ENCODE data around the gene RAD51B.

DNA sequence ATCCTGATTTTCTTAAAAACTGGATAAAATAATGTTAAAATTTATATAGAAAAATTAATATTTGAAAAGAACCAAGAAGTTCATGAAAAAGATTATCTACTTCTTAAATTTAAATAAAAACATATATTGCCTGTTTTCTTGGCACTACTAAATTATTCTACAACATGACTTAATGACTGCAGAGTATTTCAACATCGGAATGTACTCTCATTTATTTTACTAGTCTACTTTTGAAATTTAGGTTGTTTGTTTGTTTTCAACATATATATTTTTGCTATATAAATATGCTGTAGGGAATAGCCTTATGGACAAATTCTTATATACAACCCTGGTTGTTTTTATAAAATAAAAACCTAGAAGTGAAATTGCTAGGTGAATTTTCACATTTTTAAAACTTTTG, 231.6 kb downstream of the RAD51B start:
- TF ChIP-seq, protein P1, sequence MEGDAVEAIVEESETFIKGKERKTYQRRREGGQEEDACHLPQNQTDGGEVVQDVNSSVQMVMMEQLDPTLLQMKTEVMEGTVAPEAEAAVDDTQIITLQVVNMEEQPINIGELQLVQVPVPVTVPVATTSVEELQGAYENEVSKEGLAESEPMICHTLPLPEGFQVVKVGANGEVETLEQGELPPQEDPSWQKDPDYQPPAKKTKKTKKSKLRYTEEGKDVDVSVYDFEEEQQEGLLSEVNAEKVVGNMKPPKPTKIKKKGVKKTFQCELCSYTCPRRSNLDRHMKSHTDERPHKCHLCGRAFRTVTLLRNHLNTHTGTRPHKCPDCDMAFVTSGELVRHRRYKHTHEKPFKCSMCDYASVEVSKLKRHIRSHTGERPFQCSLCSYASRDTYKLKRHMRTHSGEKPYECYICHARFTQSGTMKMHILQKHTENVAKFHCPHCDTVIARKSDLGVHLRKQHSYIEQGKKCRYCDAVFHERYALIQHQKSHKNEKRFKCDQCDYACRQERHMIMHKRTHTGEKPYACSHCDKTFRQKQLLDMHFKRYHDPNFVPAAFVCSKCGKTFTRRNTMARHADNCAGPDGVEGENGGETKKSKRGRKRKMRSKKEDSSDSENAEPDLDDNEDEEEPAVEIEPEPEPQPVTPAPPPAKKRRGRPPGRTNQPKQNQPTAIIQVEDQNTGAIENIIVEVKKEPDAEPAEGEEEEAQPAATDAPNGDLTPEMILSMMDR (conservative IDR thresholded peaks at IDR 0.05), result no peak
- no peak for TF ChIP-seq EZH2 (IDR thresholded peaks at IDR 0.05; ENCODE audit: low read depth)
